Uterus (tissue), 2 donors: ENCODE measurements around the gene METTL1.

ENCODE experiments used
- POLR2A ChIP-seq, 2 donors: fragments of 450-650 bp; IDR thresholded peaks; one replicate each; pipeline ENCODE4 v1.6.1; 2016; ENCODE audit warnings: antibody characterized with exemption in 2 of 2, mild to moderate bottlenecking in 1 of 2, moderate library complexity in 1 of 2
- TF ChIP-seq, protein P1 (sequence below), 4 experiments: fragments of 200-600 bp in 2 of 4; fragments of 450-650 bp in 2 of 4; sonication (generic) in 2 of 4; IDR thresholded peaks; one replicate each; pipeline ENCODE4 v1.5.1; 2016 to 2019; ENCODE audit warnings: antibody characterized with exemption in 4 of 4, mild to moderate bottlenecking in 2 of 4, moderate library complexity in 1 of 4

DNA sequence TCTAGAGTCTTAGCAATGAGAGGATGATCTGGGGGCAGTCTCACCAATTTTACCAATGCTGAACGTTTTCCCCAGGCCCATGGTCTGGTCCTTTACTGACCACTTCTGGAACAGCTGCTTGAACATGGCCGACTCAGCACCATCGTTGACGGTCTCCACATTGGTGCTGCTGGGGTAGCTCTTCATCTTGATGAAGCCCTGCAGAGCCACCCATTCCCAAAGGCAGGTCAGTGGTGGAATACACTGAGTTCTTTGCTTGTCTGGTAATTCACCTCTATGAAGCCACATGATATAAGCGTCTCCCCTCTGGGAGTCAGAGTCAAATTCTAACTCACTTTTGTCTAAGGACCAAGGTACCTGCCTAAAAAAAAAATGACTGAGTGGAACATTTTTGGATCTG lies 36.4 kb upstream of the METTL1 start:
- TF ChIP-seq POLR2A (IDR thresholded peaks at IDR 0.05): no peak
- TF ChIP-seq, protein P1, sequence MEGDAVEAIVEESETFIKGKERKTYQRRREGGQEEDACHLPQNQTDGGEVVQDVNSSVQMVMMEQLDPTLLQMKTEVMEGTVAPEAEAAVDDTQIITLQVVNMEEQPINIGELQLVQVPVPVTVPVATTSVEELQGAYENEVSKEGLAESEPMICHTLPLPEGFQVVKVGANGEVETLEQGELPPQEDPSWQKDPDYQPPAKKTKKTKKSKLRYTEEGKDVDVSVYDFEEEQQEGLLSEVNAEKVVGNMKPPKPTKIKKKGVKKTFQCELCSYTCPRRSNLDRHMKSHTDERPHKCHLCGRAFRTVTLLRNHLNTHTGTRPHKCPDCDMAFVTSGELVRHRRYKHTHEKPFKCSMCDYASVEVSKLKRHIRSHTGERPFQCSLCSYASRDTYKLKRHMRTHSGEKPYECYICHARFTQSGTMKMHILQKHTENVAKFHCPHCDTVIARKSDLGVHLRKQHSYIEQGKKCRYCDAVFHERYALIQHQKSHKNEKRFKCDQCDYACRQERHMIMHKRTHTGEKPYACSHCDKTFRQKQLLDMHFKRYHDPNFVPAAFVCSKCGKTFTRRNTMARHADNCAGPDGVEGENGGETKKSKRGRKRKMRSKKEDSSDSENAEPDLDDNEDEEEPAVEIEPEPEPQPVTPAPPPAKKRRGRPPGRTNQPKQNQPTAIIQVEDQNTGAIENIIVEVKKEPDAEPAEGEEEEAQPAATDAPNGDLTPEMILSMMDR (IDR thresholded peaks at IDR 0.05): no peak
